Kidney glomerular epithelial cell (primary cell): ENCODE measurements around the gene BBOX1.
A peak's percentile ranks its signal among the peaks of the same experiment; 100 is the strongest.
"Not testable (repeated sequence)": the region's sequence is repeated elsewhere in the genome, so short reads cannot be mapped to it uniquely, and the experiment has no call there.

Source experiments
- DNase-seq: peaks from one replicate; lab custom pipeline; 2025; lab: John Stamatoyannopoulos, UW

Gene BBOX1

DNA sequence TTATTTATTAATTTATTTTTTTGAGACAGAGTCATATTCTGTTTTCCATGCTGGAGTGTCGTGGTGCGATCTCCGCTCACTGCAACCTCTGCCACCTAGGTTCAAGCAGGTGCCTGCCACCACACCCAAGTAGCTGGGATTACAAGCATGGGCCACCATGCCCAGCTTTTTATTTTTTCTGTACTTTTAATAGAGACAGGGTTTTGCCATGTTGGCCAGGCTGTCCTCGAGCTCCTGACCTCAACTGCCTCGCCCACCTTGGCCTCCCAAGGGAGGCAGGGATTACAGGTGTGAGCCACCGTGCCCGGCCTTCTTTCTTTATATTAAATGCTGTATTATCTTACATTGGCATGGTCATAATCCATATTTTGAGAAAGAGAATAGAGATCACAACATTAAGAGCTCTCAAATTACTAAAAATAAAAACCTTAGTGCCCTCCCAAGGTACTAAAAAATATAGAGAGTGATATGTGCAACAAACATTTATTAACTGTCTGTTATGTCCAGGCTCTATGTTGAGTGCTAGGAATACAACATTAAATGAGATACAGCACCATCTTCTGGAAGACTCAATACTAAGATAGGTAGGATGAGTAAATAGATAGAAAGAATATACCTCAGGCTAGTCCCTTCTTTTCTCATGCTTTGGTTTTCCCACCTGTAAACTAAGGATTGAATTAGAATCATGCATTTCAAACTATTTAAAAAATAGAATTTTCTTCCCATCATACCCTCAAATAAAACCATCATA is 84.1 kb downstream of the BBOX1 start:
- peak; percentile 18 for DNase-seq

DNA sequence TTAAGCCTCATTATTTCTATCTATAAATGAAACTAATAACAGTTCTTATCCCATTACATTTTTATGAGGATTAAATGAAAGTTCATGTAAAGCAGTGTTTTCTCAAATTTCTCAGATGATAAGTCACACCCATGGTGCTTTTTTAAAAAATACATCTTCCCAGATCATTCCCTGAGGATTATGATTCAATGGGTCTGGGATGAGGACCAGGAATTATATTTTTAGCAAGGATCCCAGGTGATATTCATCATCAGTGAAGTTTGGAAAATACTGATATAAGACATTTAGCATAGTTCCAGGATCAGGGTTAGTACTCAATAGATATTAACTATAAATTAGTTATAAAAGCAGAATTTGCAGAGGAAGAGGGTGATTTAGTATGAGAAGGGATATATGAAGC is 89.1 kb downstream of the BBOX1 start:
- no peak for DNase-seq

DNA sequence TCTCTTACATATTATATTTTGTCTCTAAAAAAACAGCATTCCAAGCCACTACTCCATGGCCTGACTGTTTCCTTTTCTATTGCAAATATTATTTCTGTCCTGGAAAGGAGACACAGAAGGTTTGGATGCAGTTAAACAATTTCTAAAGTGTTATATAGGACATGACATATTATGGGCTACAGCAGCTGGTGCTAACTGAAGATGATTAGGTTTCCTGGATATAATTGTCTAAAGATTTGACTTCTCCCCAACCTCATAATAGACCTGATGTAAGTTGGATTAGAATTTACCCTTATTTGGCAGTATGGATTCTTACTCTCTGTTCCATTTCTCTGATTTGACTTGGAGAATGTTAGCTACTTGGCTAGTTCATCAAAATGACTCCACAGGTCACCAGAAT is 90.2 kb downstream of the BBOX1 start:
- no peak for DNase-seq

DNA sequence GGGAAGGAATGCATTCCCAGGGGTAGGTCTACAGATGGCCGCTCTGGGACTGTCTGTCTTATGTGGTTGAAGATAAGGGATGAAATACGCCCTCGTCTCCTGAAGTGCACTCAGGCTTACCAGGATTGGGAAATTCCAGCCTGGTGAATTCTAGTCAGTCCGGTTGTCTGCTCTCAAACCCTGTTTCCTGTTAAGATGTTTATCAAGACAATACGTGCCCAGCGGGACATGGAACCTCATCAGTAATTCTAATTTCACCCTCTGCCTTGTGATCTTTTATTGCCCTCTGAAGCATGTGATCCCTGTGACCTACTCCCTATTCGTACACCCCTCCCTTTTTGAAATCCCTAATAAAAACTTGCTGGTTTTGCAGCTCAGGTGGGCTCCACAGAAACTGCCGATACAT is 95.3 kb downstream of the BBOX1 start:
- not testable (repeated sequence) for DNase-seq

DNA sequence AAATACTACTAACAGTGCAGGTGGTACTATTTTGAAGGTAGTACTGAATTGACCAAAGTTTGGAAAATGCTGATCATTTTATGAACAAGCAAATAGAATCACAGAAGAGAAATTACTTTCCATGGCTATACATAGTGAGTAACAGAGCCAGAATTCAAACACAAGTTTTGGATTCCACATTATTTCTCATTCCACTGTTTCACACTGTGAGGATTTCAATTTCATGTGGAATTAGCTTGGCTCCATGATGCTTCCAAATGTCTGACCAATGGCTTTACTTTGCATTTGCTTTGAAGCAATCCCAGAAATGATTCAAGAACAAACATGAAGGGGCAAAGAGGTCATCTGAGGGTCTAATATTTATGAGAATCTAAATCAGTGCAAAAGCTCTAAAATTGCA is 98.1 kb downstream of the BBOX1 start:
- no peak for DNase-seq

DNA sequence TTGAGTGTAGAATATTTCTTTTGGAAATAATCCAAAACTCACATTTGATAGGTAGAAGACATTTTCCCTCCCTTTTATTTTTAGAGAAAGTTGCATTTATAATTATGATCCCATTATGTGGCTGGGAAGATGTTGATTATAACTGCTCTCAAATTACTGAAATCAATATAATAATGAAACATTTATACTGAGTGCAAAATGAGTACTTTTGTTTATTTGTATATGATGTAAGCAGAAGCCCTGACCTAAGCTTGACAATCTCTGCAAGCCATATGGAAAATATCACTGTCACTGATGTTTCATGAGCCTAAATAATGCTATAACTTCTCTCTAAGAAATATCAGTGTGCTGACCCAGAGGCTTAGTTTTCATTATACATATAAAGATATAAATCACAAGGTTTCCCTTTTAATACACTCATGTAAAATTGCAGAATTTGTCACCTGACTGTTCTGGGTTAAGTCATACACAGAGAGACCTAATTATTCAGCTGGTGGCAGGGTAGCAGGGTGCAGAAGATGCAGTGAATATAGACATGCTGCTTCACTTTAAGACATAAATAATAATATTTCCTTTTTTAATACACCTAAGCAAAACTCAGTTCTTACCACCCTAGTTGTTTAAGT is 99.2 kb downstream of the BBOX1 start:
- DNase-seq, result no peak

DNA sequence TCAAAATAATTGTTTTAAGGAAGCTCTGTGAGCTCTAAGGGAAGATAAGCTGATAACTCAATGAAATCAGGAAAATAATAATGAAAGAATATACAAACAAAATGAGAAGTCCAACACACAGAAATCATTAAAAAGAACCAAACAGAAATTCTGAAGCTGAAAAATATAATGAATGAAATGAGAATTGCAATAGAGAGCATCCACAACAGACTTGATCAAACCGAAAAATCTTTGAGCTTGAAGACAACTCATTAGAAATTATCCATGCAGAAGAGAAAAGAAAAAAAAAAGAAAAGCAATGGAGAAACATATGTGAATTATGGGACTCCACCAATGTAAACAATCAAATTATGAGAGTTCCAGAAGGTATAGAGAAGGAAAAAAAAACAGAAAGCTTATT is 101.0 kb downstream of the BBOX1 start:
- no peak for DNase-seq

DNA sequence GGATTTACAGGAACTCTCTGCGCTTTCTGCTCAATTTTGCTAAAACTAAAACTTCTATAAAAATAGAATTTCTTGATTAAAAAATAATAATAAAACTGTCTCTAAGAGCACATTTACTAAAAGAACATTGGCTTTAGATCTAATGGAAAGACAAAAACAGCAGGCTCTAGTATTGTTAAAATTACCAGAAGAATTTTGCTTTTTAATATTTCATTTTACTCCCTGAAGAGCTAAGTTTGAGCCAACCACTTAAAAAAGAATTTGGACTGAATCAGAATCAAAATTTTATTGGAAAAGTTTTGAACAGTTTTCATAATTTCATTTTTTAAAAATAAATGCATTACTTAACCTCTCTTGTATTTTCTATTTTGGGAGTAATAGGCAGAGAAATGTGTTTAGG is 107.3 kb downstream of the BBOX1 start:
- no peak for DNase-seq

DNA sequence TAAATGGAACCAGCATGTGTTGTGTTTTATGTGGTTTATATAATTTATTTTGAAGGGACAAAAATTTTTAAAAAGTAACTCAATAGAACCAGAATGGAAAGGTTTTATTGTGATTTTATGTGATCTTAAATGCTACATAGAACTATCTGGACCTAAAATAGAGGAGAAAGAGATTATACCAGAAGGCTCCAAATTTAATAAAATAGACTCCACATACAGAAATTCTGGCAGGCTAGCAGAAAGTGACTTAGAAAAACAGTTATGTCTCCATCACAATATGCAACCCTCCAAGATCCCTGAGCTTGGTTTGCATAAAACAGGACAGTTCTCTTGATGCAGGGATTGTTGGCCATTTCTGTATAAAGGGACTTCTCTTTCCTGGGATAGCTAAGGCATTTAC is 107.9 kb downstream of the BBOX1 start:
- no peak for DNase-seq

DNA sequence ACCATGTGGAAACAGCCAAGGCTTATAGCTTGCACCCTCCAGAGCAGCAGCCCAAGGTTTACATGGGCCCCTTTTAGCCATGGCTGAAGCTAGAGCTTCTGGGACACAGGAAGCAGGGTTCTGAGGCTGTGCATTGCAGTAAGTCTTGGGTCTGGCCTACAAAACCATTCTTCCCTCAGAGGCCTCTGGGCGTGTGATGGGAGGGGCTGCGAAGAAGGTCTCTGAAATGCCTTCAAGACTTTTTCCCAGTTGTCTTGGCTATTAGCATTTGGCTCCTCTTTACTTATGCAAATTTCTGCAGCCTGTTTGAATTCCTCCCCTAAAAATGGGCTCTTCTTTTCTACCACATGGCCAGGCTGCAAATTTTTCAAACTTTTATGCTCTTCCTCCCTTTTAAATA is 109.5 kb downstream of the BBOX1 start:
- no peak for DNase-seq

DNA sequence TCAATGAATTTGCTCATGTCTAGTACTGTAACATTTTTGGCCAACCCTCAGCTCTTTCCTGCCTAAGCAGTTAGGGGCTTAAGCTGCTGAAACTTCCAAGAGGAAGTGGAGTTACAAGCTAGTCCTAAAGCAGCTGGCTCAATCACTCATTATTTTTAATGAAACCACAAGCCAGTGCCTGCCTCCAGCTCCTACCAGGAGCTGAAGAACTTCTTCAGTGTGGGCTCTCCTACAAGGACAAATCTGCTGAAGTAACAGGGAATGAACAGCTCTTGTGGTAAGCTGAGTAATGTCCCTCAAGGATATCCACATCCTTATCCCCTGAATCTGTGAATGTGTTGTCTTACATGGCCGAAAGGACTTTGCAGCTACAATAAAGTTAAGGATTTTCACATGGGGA is 112.5 kb downstream of the BBOX1 start:
- DNase-seq, result no peak

DNA sequence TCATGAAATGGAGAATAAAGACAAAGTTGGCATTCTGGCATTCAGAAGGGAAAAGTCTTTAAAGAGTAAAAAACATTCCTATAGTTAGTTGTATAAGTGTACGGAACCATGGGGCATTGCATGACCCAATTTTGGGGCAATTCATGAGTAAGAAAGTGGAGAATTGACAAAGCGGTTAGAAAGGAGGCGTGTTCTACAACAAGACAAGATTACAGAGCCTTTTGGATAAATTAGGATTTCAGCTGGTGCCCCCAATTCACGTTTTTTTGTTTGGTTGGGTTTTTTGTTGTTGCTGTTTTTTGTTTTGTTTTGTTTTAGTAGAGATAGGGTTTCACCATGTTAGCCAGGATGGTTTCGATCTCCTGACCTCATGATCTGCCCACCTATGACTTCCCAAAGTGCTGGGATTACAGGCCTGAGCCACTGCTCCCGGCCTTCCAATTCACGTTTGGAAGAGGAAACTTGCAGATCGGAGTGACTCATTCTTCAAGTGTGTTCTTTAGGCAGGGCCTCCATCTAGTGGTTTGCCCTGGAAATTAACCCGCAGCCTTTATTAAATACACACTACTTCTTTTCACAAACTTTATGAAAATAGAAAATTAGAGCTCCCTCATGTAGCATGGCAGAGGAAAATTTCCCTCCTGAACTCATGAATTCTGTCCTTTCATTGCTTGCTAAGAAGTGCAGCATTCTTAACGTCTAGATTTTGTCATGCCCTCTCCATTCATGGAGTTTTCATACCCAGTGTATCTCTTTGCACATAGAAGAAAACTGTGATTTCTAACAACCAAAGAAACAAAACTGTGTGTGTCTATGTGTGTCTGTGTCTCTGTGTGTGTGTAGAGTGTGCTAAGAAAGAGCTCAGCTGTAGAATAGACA is 118.1 kb downstream of the BBOX1 start:
- peak; percentile 61 for DNase-seq

DNA sequence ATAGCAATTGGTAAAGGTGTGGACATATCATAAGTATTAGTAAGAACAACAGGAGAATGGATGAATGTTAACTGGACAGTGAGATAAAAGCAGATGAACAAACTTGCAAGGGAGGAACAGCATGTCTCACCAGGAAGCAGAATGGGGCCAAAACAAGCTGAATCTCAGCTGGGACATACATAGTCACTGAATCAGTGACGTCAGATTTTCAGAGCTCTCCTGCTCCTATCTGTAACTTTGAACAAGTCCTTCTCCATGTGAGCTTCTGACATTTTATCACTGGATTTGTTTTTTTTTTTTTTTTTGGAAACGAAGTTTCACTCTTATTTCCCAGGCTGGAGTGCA is 118.7 kb downstream of the BBOX1 start:
- no peak for DNase-seq

DNA sequence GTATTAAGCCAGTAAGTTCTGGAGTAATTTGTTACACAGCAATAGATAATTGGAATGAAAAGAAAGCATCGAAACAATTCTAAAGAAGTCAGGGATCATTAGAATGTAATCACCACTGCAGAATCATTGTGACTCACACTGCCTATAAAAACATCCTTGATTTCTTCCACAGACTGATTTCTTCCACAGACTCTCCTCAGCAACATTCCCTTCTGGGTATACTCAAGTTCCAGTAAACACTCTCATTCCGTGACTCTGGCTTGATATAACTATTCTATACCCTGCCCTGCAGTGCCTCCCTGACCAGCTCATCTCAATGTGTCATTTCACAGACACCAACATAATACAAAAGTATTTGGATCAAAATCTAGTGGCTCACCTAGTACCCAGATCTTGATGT is 120.5 kb downstream of the BBOX1 start:
- peak; percentile 15 for DNase-seq

DNA sequence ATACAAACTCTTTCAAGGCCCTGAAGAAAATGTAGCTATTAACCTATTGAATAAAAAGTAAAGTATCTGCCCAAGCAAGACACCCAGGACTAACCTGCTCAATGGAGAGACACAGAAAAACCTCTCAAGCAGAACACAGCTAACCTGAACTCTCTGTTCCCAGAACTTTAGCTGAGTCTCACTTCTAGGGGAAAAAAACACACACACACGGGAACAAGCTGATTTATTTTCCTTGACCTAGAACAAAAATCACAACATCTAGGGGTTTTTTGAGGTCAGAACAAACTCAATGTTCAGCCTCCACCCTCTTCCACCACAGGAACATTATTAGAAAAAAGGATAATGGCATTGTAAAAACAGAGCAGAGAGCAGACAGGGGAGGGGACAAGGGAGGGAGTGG is 121.6 kb downstream of the BBOX1 start:
- DNase-seq, result no peak

DNA sequence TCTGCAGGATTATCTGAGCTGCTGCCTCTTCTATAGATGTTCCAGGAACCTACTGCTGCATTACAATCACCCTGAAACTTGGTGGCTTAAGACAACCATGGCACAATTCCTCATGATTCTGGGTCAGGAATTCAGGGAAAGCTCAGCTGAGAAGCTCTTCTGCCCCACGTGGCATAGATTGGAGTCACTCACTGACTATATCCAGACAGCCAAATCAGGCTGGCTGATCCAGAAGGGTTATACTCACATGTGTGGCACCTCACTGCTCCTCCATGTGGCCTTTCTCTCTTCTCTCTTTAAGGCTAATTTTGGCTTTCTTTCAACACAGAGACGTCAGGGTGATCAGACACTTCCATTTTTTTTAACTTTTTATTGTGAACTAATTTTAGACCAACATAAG is 125.5 kb downstream of the BBOX1 start:
- DNase-seq, result no peak

DNA sequence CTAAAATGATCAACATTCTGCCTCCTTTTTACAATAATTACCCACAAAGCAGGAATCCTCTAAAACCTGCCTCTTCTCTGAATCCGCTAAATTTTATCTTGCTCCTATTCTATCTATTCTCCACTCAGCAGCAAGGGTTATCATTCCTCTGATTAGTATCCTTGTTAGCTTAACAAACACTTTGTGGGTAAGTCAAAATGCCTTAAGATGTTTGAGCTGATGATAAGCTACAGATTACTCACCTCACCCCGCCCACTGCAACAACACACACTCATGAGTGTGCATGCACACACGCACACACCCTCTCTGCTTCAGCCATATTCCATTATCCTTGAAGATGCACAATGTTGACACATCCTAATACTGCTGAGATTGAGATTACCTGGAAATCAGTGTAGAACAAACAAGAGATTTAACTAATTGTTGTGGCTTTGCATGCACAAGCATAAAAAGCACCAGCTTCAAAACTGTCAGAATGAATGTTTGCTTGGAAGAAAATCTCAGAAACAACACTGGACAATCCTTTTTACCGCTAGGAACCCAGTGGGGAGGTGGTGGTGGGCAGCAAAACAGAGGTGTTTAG is 130.9 kb downstream of the BBOX1 start:
- DNase-seq, result no peak

DNA sequence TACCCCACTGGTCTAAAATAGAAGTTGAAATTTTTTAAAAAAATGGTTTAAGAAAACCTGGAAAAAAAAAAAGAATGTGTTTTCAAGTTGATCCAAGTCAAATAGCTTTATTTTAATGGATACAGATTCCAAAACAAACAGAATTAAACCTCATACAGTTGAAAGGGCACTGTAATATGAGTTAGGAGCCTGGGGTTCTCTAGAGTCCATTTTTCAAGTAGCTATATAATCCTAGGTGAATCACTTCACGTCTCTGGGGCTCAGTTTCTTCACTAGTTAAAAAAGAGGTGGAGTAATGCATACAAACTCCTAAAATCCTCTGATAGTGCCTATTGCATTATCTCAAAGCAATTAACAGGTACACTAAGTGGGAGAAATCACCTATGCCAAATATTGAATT is 132.9 kb downstream of the BBOX1 start:
- no peak for DNase-seq

DNA sequence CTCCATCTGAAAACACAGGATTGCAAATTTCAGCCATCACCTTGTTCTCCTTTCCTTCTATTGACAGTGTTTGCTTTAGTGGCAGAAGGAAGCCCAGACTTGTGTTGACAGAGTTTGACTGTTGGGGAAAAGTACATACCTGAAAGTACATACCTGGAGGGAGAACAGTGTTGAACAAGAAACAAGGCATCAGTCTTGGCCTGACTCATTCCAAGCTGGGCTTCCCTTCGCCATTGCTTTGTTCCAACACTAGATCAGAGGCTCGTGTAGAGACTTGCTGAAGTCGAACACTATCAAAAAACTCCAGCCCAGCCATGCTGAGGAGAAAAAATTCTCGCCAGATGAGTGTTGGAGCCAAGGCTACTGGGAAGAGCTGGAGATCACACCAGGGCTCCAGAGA is 133.4 kb downstream of the BBOX1 start:
- DNase-seq, result no peak

DNA sequence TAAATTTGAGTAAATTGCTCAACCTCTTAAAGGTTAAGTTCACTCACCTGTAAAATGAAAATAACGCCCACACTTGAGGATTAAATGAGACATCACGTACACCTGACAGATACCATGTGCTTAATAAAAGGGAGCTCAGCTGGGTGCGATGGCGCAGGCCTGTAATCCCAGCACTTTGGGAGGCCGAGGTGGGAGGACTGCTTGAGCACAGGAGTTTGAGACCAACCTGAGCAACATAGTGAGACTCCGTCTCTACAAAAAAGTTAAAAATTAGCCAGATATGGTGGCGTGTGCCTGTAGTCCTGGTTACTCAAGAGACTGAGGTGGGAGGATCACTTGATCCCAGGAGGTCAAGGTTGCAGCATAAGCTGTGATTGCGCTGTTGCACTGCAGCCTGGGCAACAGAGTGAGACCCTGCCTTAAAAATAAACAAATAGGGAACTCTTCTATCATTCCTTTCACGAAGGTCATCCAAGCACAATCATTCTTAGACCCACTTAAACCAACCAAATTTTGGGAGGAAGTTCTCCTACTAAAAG is 134.1 kb downstream of the BBOX1 start:
- no peak for DNase-seq

DNA sequence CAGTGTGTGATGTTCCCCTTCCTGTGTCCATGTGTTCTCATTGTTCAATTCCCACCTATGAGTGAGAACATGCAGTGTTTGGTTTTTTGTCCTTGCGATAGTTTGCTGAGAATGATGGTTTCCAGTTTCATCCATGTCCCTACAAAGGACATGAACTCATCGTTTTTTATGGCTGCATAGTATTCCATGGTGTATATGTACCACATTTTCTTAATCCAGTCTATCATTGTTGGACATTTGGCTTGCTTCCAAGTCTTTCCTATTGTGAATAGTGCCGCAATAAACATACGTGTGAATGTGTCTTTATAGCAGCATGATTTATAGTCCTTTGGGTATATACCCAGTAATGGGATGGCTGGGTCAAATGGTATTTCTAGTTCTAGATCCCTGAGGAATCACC is 134.9 kb downstream of the BBOX1 start:
- DNase-seq, result not testable (repeated sequence)
